DND-41 (cell line): ENCODE data around the gene TRIM16.

Source experiments
- ATAC-seq: fragments of 200-7000 bp; cut with Tn5 transposase; 3 replicates; pipeline ENCODE4 v1.9.1; 2021; ENCODE audit warnings: low read depth; ENCODE audit not compliant: insufficient read depth
- DNase-seq: peaks from one replicate; pipeline ENCODE4 v3.0.0-alpha.2; 2020
- H2AFZ ChIP-seq: 2 replicates; pipeline ENCODE4 v1.6.0; 2012; ENCODE audit warnings: low read depth, low read length
- H3K27ac ChIP-seq: 2 replicates; pipeline ENCODE4 v1.5.1; 2012; ENCODE audit warnings: low read length, inconsistent platforms
- H3K27me3 ChIP-seq: fragments of 200-600 bp; sonication (generic); 2 replicates; pipeline ENCODE4 v1.6.0; 2012; ENCODE audit warnings: low read length, mild to moderate bottlenecking, inconsistent platforms; ENCODE audit not compliant: insufficient read depth, poor library complexity
- H3K36me3 ChIP-seq: 2 replicates; pipeline ENCODE4 v1.5.1; 2012; ENCODE audit warnings: low read length, inconsistent platforms; ENCODE audit not compliant: insufficient read depth
- H3K4me1 ChIP-seq: 2 replicates; pipeline ENCODE4 v1.5.1; 2012; ENCODE audit warnings: mild to moderate bottlenecking, low read length; ENCODE audit not compliant: insufficient read depth
- H3K4me2 ChIP-seq: 2 replicates; pipeline ENCODE4 v1.6.0; 2012; ENCODE audit warnings: mild to moderate bottlenecking, moderate library complexity, low read length, inconsistent platforms; ENCODE audit not compliant: insufficient read depth
- H3K4me3 ChIP-seq, 2 experiments: fragments of 200-600 bp in 1 of 2; shearing (Covaris generic) in 1 of 2; 2 replicates each; pipeline ENCODE4 v1.5.1; 2012 to 2016; ENCODE audit warnings: inconsistent platforms in 2 of 2, low read length in 2 of 2, mild to moderate bottlenecking in 2 of 2, low read depth in 1 of 2, moderate library complexity in 1 of 2
- H3K79me2 ChIP-seq: 2 replicates; pipeline ENCODE4 v1.6.0; 2012; ENCODE audit warnings: low read length, inconsistent platforms; ENCODE audit not compliant: insufficient read depth
- H3K9ac ChIP-seq: 2 replicates; pipeline ENCODE4 v1.6.0; 2012; ENCODE audit warnings: low read depth, mild to moderate bottlenecking, inconsistent platforms, low read length, moderate library complexity
- H3K9me3 ChIP-seq: 2 replicates; pipeline ENCODE4 v1.5.1; 2012; ENCODE audit warnings: low read length, moderate library complexity, mild to moderate bottlenecking, inconsistent platforms; ENCODE audit not compliant: insufficient read depth, severe bottlenecking
- H4K20me1 ChIP-seq: 2 replicates; pipeline ENCODE4 v1.6.0; 2012; ENCODE audit warnings: low read length; ENCODE audit not compliant: insufficient read depth
- EZH2 ChIP-seq: IDR thresholded peaks from 3 replicates; pipeline ENCODE4 v1.6.1; 2012; ENCODE audit warnings: borderline replicate concordance, low read depth, mild to moderate bottlenecking, moderate library complexity, low read length, inconsistent platforms; ENCODE audit not compliant: severe bottlenecking
- TF ChIP-seq, protein P1 (sequence below): IDR thresholded peaks from 2 replicates; pipeline ENCODE4 v1.5.1; 2012; ENCODE audit warnings: borderline replicate concordance, low read length, moderate library complexity, mild to moderate bottlenecking; ENCODE audit not compliant: poor library complexity, severe bottlenecking; ENCODE audit errors: extremely low read depth

TRIM16 gene

DNA sequence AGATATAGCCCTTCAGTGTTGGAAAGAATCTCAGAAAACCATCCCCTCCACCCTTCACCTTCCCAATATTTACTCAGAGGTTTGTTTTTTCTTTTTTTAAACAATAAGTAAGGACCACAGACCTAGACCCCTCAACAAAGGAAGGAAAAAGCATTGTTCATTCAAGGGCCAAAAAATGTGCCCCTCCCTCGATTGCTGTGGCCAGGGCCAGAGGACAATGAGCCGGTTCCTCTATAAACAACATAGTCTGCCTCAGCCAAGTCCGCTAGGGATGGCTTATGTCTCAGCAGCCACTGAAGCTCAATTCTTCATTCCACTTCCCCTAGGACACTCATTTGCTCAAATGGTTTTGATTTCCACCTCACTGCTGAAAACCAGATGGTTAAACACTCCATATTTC, 24.0 kb downstream of the TRIM16 start:
- no peak overlapping the region for H2AFZ ChIP-seq
- ATAC-seq: no peak
- H3K36me3 ChIP-seq: peaks cover 16% of the 10 kb centered on the region
- TF ChIP-seq, protein P1, sequence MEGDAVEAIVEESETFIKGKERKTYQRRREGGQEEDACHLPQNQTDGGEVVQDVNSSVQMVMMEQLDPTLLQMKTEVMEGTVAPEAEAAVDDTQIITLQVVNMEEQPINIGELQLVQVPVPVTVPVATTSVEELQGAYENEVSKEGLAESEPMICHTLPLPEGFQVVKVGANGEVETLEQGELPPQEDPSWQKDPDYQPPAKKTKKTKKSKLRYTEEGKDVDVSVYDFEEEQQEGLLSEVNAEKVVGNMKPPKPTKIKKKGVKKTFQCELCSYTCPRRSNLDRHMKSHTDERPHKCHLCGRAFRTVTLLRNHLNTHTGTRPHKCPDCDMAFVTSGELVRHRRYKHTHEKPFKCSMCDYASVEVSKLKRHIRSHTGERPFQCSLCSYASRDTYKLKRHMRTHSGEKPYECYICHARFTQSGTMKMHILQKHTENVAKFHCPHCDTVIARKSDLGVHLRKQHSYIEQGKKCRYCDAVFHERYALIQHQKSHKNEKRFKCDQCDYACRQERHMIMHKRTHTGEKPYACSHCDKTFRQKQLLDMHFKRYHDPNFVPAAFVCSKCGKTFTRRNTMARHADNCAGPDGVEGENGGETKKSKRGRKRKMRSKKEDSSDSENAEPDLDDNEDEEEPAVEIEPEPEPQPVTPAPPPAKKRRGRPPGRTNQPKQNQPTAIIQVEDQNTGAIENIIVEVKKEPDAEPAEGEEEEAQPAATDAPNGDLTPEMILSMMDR: no peak
- TF ChIP-seq EZH2: no peak
- H3K9ac ChIP-seq: no peak overlapping the region
- no peaks in the 10 kb centered on the region for H4K20me1 ChIP-seq
- H3K4me2 ChIP-seq: no peak overlapping the region
- H3K9me3 ChIP-seq: no peaks in the 10 kb centered on the region
- H3K79me2 ChIP-seq: no peaks in the 10 kb centered on the region
- DNase-seq: no peak
- H3K4me3 ChIP-seq: no peak overlapping the region
- no peaks in the 10 kb centered on the region for H3K27me3 ChIP-seq
- no peak overlapping the region for H3K27ac ChIP-seq
- no peaks in the 10 kb centered on the region for H3K4me1 ChIP-seq

- no peak for DNase-seq
- H4K20me1 ChIP-seq: no peaks in the 10 kb centered on the region
- H3K4me2 ChIP-seq: no peak overlapping the region
- no peak for ATAC-seq
- peaks cover 16% of the 10 kb centered on the region for H3K36me3 ChIP-seq
- TF ChIP-seq, protein P1: no peak
- no peak for TF ChIP-seq EZH2
- H3K27me3 ChIP-seq: no peaks in the 10 kb centered on the region
- H3K4me1 ChIP-seq: no peaks in the 10 kb centered on the region
- no peak overlapping the region for H3K4me3 ChIP-seq
- H3K9ac ChIP-seq: no peak overlapping the region
- H3K79me2 ChIP-seq: no peaks in the 10 kb centered on the region
- no peaks in the 10 kb centered on the region for H3K9me3 ChIP-seq
- H3K27ac ChIP-seq: no peak overlapping the region
- H2AFZ ChIP-seq: no peak overlapping the region
Measured at GRCh38 chr17:15659663-15660062, 24.4 kb downstream of the TRIM16 start.

- no peak overlapping the region for H2AFZ ChIP-seq
- no peaks in the 10 kb centered on the region for H3K9me3 ChIP-seq
- no peak overlapping the region for H3K27ac ChIP-seq
- H3K36me3 ChIP-seq: peaks cover 12% of the 10 kb centered on the region
- DNase-seq (no peak), ATAC-seq (no peak)
- no peak overlapping the region for H3K4me3 ChIP-seq
- no peaks in the 10 kb centered on the region for H4K20me1 ChIP-seq
- no peaks in the 10 kb centered on the region for H3K4me1 ChIP-seq
- no peaks in the 10 kb centered on the region for H3K27me3 ChIP-seq
- no peaks in the 10 kb centered on the region for H3K79me2 ChIP-seq
- no peak overlapping the region for H3K9ac ChIP-seq
- TF ChIP-seq, protein P1: no peak
- no peak for TF ChIP-seq EZH2
- no peak overlapping the region for H3K4me2 ChIP-seq
Measured at GRCh38 chr17:15659236-15659635, 24.9 kb downstream of the TRIM16 start.

- TF ChIP-seq, protein P1: no peak
- no peak for TF ChIP-seq EZH2
- Histone ChIP-seq H3K27me3 (no peaks in the 10 kb centered on the region), H3K4me3 (no peak overlapping the region), H2AFZ (no peak overlapping the region), H3K4me2 (no peak overlapping the region), H3K4me1 (no peaks in the 10 kb centered on the region), H3K36me3 (peaks cover 4% of the 10 kb centered on the region; the same call in 1 of the 2 replicates), H3K27ac (no peak overlapping the region), H3K79me2 (no peaks in the 10 kb centered on the region), H3K9me3 (no peaks in the 10 kb centered on the region), H3K9ac (no peak overlapping the region), H4K20me1 (no peaks in the 10 kb centered on the region)
- ATAC-seq: no peak
- DNase-seq: no peak
Measured at GRCh38 chr17:15658296-15658695, 25.8 kb downstream of the TRIM16 start.
